Ecto neural progenitor cell (in vitro differentiated cells): ENCODE data around the gene SSBP2.

Experiments
- DNase-seq: peaks from one replicate; pipeline ENCODE4 v3.0.0-alpha.2; 2018; ENCODE audit warnings: low spot score

The SSBP2 gene

DNA sequence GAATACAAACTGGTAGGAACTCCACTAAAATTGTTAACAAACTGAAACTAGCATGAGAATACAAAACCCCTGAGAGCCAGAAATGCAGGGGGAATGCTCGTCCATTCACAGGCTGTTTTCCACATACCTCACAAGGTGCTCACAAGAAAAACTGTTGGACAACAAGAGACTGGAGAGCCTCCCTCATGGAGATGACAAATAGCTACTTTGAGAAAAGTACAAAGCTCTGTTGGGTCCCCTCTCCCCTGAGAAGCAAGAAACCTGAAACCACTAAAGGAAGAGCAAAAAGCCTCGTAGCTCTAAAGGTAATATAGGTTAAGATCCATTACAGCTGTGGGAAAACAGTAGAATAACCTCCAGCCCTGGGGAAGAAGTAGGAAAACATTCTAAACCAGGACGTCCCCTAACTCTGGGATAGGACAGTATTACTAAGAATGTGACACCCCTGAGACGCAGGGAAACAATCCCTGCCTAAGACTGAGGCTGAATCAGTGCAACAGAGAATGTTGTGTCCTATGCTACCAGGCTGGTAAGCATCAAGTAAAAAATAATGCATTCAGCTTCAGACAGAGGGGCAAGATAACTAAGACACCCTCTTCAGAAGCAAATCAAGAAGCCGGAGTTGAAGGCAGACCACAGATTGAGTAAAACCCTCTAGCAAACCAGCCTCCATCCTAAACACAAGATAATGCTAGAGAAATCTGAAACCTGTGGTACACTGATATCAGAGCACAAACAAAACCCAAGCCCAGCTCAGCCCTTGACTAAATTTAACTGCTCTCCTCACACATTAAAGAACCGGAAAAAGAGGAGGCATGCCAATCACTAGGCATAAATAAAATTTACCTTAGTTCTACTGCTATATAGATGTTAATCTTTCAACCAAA is 160.2 kb downstream of the SSBP2 start:
- DNase-seq, result no peak

DNA sequence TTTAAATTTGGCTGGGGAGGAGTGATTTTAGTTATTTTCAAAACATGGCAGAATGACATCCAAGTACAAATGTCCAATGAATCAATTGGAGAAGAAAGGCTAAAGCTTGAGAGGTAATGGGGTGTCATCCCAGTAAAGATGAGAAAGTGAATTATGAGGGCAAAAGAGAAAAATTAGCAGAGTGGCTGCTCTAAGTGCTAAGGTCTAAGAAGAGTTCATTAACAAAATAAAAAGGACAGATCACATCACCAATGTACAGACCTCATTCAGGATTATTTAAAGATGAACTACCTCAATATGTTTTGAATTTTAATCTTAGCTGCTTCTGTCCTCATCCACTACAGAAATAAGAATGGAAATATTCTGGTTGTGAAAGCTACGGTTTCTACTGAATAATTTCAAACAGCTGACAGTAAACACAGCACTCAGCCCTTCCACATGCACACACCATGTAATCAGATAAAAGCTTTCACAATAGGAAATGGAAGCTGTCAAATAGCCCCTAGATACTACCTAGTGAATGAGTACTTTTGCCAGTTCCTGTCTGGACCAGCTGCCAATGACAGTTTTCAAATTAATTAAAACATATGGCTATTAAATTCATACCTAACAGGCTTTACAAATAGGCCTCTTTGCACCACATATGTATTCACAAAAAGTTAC is 171.5 kb downstream of the SSBP2 start:
- no peak for DNase-seq

GRCh38 chr5:81577091-81577490 is 173.8 kb downstream of the SSBP2 start:
- DNase-seq, result no peak

GRCh38 chr5:81575924-81576323 is 175.0 kb downstream of the SSBP2 start:
- DNase-seq, result no peak

DNA sequence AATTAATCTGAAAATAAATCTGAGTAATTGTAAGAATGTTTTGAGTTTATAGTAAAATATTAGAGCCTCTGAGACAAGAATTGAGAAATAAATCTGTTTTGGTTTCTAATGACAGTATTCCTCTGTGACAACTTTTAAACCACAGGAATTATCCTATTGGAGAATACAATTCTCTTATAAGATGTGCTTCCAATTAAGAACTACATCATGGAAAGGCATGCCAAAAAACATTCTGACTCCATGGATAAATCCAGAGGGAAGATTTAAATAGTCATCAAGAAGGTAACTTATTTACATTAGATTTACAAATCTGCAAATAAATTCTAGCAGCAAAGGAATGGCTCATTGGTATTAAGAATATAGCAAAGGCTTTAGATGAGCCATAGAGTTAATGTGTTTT is 178.7 kb downstream of the SSBP2 start:
- DNase-seq, result no peak

GRCh38 chr5:81558188-81558587 is 192.7 kb downstream of the SSBP2 start:
- DNase-seq, result no peak

GRCh38 chr5:81556809-81557208 is 194.1 kb downstream of the SSBP2 start:
- no peak for DNase-seq

- DNase-seq, result no peak
Observed at GRCh38 chr5:81555865-81556264, 195.0 kb downstream of the SSBP2 start.

GRCh38 chr5:81554647-81555046 is 196.2 kb downstream of the SSBP2 start:
- DNase-seq, result no peak

DNA sequence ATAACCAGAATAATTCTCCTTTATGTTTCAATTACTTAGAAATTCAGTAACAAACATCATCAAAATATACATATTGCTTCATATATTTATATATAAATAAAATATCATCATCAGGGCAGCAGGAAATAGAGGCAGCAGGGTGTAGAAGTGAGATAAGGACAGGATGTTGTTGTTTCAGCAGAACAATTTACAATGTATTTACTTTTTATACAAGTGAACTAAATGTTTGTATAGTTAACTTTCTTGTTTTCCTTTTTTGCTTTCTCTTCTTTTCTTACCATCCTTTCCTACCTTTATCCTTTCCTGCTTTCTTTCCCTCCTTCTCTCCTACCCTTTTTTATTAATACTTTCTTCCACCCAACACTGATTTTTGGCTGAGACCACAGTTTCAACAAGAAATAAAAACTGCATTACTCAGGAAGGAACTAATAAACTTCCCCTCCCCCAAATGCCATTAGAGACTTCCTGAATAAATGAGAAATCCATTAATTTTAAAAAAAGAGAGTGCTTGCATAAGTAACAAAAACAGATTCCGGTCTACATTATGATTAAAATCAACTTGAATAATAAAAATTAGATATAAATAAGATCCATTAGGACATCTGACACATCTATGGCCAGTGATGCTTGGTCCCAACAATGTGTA is 197.2 kb downstream of the SSBP2 start:
- no peak for DNase-seq

DNA sequence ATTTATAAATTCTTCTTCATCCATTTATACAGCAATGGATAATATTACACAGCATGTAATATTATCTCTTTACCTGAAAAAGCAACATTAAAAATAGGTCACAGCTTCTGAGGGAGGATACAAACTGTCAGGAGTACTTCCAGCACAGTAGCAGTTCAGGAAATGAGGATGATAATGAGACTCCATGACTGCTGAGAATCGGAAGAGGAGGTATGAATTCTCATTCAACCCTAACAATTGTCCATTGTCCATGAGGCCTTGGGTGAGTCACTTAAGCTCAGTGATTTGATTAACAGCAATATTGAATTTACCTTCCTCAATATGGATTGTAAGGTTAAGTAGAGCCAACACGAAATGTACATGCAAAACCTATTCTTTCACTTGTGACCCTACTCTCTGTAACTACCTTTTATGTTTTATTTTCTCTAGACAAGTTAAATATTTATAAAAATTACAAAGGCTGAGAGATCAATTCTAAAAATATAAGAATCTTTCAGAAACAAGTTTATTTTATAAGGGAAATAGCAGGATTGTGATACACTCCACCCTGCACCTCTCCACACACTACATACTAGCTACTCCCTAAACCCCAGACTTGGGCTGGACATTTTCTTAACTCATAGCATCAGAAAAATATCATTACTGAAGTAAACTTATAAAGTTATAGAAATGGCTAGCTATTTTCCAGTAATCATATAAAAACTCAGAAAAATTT is 197.9 kb downstream of the SSBP2 start:
- DNase-seq, result no peak

GRCh38 chr5:81549123-81549522 is 201.8 kb downstream of the SSBP2 start:
- DNase-seq, result no peak

GRCh38 chr5:81547001-81547400 is 203.9 kb downstream of the SSBP2 start:
- DNase-seq, result no peak

DNA sequence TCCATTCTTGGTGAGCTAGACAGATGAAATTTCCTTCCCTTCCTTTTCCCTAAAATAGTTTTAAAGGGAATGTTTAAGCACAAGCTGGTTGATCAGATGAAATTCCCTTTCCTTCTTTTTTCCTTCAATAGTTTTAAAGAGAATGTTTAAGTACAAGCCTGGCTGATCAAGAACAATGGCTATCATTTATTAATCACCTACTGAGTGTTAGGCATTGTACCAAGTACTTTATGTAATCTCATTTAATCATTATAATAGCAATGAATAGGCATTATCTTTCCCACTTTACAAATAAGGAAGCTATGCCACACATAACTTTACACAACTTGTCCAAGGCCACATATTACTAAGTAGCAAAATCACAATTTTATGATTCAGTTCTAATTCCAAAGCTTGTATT is 205.0 kb downstream of the SSBP2 start:
- no peak for DNase-seq

DNA sequence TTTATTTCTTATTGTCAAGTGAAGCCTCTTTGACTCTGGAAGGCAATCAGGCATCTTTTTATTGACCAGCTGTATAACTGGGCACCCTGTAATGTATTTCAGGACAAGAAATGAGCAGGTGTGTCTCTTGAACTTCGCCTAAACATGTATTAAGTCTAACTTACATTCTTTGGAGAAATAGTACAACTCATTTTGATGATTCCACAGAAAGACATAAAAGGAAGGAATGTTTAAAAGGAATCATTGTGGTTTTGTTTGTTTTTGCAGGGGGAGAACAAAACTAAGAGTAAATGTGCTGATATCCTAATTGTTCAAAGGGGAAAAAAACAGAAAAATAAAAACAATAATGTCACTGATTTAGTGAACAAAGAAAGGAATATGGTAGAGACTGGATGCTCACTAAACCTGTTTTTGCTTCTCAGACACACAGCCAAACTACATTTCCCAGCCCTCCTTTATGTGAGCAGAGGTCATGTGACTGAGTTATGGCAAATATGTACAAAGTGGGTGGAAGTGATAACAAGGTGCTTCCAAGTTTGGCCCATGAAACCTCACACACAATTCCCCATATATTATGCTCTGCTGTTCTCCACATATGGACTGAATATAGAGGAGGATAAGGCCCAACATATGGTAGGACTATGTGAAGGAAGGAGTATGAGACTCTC is 206.4 kb downstream of the SSBP2 start:
- no peak for DNase-seq

DNA sequence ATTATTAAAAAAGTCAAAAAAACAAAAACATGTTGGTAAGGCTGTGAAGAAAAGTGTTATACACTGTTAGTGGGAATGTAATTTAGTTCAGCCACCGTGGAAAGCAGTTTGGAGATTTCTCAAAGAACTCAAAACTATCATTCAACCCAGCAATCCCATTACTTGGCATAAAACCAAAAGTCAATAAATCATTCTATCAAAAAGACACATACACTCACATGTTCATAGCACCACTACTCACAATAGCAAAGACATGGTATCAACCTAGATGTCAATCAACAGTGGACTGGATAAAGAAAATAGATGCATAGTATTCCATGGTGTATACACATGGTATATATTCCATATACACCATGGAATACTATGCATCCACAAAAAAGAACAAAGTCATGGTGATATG is 208.7 kb downstream of the SSBP2 start:
- DNase-seq, result no peak

DNA sequence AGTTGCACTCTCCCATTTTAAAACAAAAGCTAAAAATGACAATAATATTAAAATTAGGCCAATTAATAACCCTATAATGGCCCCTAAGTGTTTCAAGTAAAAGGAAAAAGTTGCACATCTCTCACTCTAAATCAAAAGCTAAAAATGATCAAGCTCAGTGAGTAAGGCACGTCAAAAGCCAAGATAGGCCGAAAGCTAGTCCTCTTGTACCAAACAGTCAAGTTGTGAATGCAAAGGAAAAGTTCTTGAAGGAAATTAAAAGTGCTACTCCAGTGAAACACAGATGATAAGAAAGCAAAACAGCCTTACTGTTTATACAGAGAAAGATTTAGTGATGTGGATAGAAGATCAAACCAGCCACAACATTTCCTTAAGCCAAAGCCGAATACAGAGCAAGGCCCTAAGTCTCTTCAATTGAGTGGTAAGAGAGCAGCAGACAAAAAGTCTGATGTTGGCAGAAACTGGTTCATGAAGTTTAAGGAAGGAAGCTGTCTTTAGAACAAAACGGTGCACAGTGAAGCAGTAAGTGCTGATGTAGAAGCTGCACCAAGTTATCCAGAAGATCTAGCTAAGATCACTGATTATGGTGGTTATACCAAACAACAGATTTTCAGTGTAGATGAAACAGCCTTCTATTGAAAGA is 212.9 kb downstream of the SSBP2 start:
- DNase-seq, result no peak

GRCh38 chr5:81534441-81534840 is 216.5 kb downstream of the SSBP2 start:
- DNase-seq, result no peak

- DNase-seq, result no peak
Observed at GRCh38 chr5:81533629-81534405, 217.1 kb downstream of the SSBP2 start.

DNA sequence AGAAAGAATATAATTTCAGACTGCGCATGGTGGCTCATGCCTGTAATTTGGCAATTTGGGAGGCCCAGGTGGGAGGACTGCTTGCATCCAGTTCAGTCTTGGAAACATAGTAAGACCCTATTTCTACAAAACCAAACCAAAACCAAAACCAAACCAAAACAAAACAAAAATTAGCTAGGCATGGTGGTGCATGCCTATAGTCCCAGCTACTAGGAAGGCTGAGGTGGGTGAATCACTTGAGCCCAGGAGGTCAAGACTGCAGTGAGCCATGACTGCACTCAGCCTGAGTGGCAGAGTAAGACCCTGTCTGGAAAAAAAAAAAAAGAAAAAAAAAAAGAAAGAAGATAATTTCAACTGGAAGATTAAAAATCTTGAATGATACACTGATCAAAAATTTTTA is 220.0 kb downstream of the SSBP2 start:
- DNase-seq, result no peak

DNA sequence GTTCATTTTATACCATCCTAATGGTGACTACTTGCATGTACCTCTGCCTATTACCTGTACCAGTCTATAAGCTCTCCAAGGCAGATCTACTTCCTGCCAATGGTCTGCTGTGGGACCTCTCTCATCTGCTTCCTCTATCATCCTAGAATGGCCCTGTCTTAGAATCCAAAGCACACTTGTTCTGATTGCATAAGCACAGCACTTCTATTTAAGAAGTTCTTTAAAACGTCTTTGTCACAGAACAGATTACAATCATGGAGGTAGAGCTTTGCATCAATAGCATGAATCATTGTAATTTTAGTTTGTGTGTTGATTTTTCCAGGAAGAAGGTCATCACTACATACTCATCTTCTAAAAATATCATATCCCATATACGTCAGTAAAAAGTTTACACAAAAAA is 225.2 kb downstream of the SSBP2 start:
- no peak for DNase-seq
